ELR (cell line): ENCODE results near the gene SLC41A3.
"Not testable (repeated sequence)": the region's sequence is repeated elsewhere in the genome, so short reads cannot be mapped to it uniquely, and the experiment has no call there.

Experiments used
- DNase-seq: peaks from one replicate; pipeline ENCODE4 v3.0.0-alpha.2; 2015; ENCODE audit warnings: low read depth

The SLC41A3 gene

GRCh38 chr3:125957020-125957419 is 126.9 kb downstream of the SLC41A3 start:
- not testable (repeated sequence) for DNase-seq
